Measurements from ENCODE around the gene VEGFC. TPM values are rescaled to one million over a fixed set of nuclear protein-coding genes. Genes with fewer than 3 reads are reported as not detected.

Gene VEGFC
- polyA plus RNA-seq, 1 donor (not counting 4 experiments of a cell fraction or from before 2014, with no cell fraction given) = 19.4 TPM

DNA sequence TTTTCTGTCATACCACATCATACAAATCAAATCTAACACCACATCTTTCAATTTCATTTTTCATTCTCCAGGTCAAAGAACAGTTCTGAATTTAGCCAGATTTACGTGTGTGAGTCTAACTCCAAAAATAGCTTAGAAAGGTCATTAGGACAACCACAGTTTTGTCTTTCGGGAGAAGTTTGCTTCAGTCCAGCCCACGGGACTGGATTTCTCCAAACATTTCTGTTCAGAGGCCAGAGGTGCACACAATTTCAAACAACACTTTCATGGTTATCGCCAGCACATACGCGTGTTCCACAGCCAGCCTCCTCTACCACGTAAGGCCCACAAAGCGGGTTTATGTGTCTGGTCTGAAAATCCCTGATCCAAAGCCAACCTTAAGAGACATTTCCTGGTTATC lies 65.9 kb downstream of the VEGFC start:
- DNase-seq (ENCODE audit: low read depth, low spot score) = no peak
- no peak overlapping the region for H3K27ac ChIP-seq (ENCODE audit: control insufficient read depth, insufficient read depth, low read length)
- no peak overlapping the region for H3K9ac ChIP-seq (ENCODE audit: control insufficient read depth, extremely low read depth, insufficient read depth, low read length)
- peaks cover 26% of the 10 kb centered on the region for H3K79me2 ChIP-seq (ENCODE audit: control insufficient read depth, insufficient read depth, low read length)
- H3K4me1 ChIP-seq (ENCODE audit: control insufficient read depth, extremely low read depth, insufficient read depth, low read length) = no peaks in the 10 kb centered on the region
- H3K4me2 ChIP-seq (ENCODE audit: control insufficient read depth, extremely low read depth, insufficient read depth, low read depth, low read length) = no peak overlapping the region
- H3K9me3 ChIP-seq (ENCODE audit: control insufficient read depth, low read depth, low read length) = no peaks in the 10 kb centered on the region
- H3K4me3 ChIP-seq (ENCODE audit: control insufficient read depth in 2 of 3, extremely low read depth in 1 of 3, insufficient read depth in 2 of 3, low read depth in 1 of 3, low read length in 3 of 3) = no peak overlapping the region
- H3K27me3 ChIP-seq (ENCODE audit: control insufficient read depth, extremely low read depth, insufficient read depth, low read length) = no peaks in the 10 kb centered on the region
- no peak for TF ChIP-seq EZH2 (IDR thresholded peaks at IDR 0.05; ENCODE audit: low read length)
- TF ChIP-seq, protein P1, sequence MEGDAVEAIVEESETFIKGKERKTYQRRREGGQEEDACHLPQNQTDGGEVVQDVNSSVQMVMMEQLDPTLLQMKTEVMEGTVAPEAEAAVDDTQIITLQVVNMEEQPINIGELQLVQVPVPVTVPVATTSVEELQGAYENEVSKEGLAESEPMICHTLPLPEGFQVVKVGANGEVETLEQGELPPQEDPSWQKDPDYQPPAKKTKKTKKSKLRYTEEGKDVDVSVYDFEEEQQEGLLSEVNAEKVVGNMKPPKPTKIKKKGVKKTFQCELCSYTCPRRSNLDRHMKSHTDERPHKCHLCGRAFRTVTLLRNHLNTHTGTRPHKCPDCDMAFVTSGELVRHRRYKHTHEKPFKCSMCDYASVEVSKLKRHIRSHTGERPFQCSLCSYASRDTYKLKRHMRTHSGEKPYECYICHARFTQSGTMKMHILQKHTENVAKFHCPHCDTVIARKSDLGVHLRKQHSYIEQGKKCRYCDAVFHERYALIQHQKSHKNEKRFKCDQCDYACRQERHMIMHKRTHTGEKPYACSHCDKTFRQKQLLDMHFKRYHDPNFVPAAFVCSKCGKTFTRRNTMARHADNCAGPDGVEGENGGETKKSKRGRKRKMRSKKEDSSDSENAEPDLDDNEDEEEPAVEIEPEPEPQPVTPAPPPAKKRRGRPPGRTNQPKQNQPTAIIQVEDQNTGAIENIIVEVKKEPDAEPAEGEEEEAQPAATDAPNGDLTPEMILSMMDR (optimal IDR thresholded peaks at IDR 0.05 in 1 of 3, IDR thresholded peaks at IDR 0.05 in 1 of 3, conservative IDR thresholded peaks at IDR 0.05 in 1 of 3; ENCODE audit: extremely low read depth in 1 of 3, insufficient read depth in 2 of 3, low read length in 3 of 3) = no peak
- no peak overlapping the region for H2AFZ ChIP-seq (ENCODE audit: control insufficient read depth, low read length)
- peaks cover 2 to 15% of the 10 kb centered on the region in 2 experiments for H3K36me3 ChIP-seq (ENCODE audit: control insufficient read depth in 2 of 2, extremely low read depth in 1 of 2, insufficient read depth in 2 of 2, low read length in 2 of 2)
- no peak for FAIRE-seq
- peaks cover 2% of the 10 kb centered on the region for H3K9me1 ChIP-seq (ENCODE audit: control insufficient read depth, extremely low read depth, insufficient read depth, low read length)
- no peaks in the 10 kb centered on the region for H4K20me1 ChIP-seq (ENCODE audit: control insufficient read depth, extremely low read depth, insufficient read depth, low read length)
- dilution Hi-C loops (cut with MboI; ENCODE audit: extremely low pct_ligation_motif_present, low sequenced_read_pairs) = no loop called here

DNA sequence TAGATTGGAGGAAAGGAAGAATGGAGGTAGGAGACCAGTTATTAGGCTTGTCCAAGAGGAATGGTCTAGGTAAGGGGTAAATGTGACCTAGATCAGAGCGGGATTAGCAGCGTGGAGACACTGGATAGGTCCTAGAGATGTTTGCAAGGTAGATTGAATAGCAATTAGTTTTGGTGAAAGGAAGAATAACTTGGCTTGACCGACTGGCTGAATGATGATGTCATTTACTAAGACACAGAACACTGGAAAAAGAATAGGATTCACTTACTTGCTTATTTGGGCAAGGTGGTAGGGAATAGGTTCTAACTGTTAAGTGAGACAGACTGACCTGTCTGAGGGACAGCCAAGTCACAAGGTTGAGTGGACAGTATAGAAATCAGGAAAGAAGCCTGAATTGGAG lies 71.3 kb downstream of the VEGFC start:
- no peak for FAIRE-seq
- peaks cover 0 to 6% of the 10 kb centered on the region in 2 experiments for H3K36me3 ChIP-seq (ENCODE audit: control insufficient read depth in 2 of 2, extremely low read depth in 1 of 2, insufficient read depth in 2 of 2, low read length in 2 of 2)
- no peaks in the 10 kb centered on the region for H3K9me3 ChIP-seq (ENCODE audit: control insufficient read depth, low read depth, low read length)
- no peak overlapping the region for H3K27ac ChIP-seq (ENCODE audit: control insufficient read depth, insufficient read depth, low read length)
- dilution Hi-C loops (cut with MboI; ENCODE audit: extremely low pct_ligation_motif_present, low sequenced_read_pairs) = no loop called here
- no peaks in the 10 kb centered on the region for H3K79me2 ChIP-seq (ENCODE audit: control insufficient read depth, insufficient read depth, low read length)
- no peak for DNase-seq (ENCODE audit: low read depth, low spot score)
- H3K27me3 ChIP-seq (ENCODE audit: control insufficient read depth, extremely low read depth, insufficient read depth, low read length) = no peaks in the 10 kb centered on the region
- no peaks in the 10 kb centered on the region for H3K4me1 ChIP-seq (ENCODE audit: control insufficient read depth, extremely low read depth, insufficient read depth, low read length)
- TF ChIP-seq, protein P1 (optimal IDR thresholded peaks at IDR 0.05 in 1 of 3, IDR thresholded peaks at IDR 0.05 in 1 of 3, conservative IDR thresholded peaks at IDR 0.05 in 1 of 3; ENCODE audit: extremely low read depth in 1 of 3, insufficient read depth in 2 of 3, low read length in 3 of 3) = no peak
- no peak for TF ChIP-seq EZH2 (IDR thresholded peaks at IDR 0.05; ENCODE audit: low read length)
- H3K4me2 ChIP-seq (ENCODE audit: control insufficient read depth, extremely low read depth, insufficient read depth, low read depth, low read length) = no peak overlapping the region
- no peak overlapping the region for H2AFZ ChIP-seq (ENCODE audit: control insufficient read depth, low read length)
- H3K9ac ChIP-seq (ENCODE audit: control insufficient read depth, extremely low read depth, insufficient read depth, low read length) = no peak overlapping the region
- no peaks in the 10 kb centered on the region for H4K20me1 ChIP-seq (ENCODE audit: control insufficient read depth, extremely low read depth, insufficient read depth, low read length)
- no peak overlapping the region for H3K4me3 ChIP-seq (ENCODE audit: control insufficient read depth in 2 of 3, extremely low read depth in 1 of 3, insufficient read depth in 2 of 3, low read depth in 1 of 3, low read length in 3 of 3)
- H3K9me1 ChIP-seq (ENCODE audit: control insufficient read depth, extremely low read depth, insufficient read depth, low read length) = no peaks in the 10 kb centered on the region

All from keratinocyte (primary cell).